GM18868 (cell line): ENCODE data around the gene TPTE2.
"Not testable (repeated sequence)": the region's sequence is repeated elsewhere in the genome, so short reads cannot be mapped to it uniquely, and the experiment has no call there.

Source experiments
- ATAC-seq: cut with Tn5 transposase; IDR thresholded peaks from one replicate; pipeline ENCODE4 v1.9.1; 2021; ENCODE audit warnings: mild to moderate bottlenecking, moderate library complexity; ENCODE audit not compliant: unreplicated experiment

Gene TPTE2

GRCh38 chr13:19572280-19572679 is 10.9 kb upstream of the TPTE2 start:
- no peak for ATAC-seq

DNA sequence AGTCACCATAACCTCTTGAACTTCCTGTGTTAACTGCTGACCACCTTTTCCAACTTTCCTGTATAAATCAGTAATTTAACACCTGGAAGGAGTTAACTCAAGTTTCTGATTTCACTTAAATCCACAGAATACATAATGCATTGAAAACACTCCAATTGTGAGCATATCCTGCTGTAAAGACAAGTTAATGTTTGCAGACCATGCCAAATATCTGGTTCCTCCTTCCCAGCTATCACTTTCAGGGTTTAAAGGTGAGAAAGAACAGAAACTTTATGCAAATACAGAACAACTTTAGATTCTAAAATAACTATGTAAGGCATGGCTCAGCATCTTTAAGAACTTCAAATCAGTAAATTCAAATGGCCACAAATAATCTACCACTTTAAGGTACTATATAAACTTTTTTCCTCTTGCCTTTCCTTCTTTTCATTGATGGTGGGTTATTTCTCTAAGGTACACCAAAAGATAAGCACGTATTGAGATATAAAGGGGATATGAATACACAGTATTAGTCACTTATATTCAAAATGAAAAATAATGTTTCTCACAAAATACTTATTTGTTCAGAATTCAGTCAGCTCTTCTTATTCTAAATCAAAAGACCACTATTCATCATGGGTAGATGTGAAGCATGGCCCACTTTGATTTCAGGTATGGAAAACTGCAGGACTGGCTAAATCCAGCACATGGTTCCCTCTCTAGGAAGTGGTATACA is 6.6 kb upstream of the TPTE2 start:
- peak; percentile 72 for ATAC-seq

- no peak for ATAC-seq
Observed at GRCh38 chr13:19561585-19561984, 253 bp upstream of the TPTE2 start.

DNA sequence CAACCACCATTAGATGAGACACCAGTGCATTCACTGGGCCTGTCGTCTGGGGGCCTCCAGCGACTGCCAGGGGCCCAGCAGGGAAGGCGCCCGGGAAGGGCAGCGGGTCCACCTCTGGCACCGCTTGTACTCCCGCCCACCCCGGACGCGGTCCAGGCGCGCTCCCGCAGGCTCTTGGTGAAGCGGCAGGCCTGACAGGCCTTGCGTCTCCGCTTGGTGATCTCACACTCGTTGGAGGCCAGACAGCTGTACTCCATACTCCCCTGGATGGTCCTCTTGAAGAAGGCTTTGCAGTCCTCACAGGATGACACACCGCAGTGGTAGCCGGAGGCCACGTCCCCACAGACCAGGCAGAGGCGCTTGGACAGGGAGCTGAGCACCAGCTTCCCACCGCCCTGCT is 660 bp downstream of the TPTE2 start:
- not testable (repeated sequence) for ATAC-seq

DNA sequence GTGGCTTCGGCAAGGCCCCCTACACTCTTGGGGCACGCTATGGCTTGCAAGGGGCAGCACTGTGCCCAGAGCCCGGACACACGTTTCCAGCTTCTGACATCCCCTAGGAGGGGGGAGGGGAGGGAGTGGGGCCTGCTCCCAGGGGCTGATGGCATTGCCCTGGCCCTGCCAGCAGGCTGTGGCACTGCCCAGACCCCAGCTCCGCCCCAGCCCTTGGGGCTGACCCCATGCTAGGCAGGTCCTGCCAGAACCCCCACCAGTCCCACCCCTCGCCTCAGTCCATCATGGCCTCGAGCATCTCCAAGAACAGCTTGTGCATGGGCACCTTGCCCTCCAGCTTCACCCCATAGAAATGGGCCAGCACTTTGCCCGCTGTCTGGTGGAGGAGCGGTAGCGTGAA is 1.6 kb downstream of the TPTE2 start:
- not testable (repeated sequence) for ATAC-seq

GRCh38 chr13:19557287-19557686 is 4.0 kb downstream of the TPTE2 start:
- not testable (repeated sequence) for ATAC-seq

GRCh38 chr13:19549245-19549644 is 12.1 kb downstream of the TPTE2 start:
- ATAC-seq, result not testable (repeated sequence)

- ATAC-seq, result peak; percentile 75
Observed at GRCh38 chr13:19525634-19526033, 35.7 kb downstream of the TPTE2 start.

GRCh38 chr13:19519049-19519448 is 42.3 kb downstream of the TPTE2 start:
- peak; percentile 89 for ATAC-seq

GRCh38 chr13:19507623-19508022 is 53.7 kb downstream of the TPTE2 start:
- not testable (repeated sequence) for ATAC-seq

DNA sequence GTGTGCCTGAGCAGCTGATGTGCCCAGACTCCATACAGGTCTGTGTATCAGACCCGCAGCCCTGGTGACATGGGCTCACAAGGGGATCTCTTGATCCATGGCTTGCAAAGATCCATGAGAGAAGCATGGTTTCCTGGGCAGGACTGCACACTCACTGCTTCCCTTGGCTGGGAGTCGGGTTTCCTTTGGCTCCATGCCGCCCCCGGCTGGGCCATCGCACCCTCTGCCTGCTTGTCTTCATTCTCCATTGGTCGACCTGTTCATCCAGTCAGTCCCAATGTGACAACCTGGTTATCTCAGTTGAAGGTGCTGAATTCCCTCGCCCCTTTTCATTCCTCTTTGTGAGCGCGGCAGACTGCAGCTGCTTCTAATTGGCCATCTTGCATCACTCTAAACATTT is 101.2 kb downstream of the TPTE2 start:
- ATAC-seq, result not testable (repeated sequence)

DNA sequence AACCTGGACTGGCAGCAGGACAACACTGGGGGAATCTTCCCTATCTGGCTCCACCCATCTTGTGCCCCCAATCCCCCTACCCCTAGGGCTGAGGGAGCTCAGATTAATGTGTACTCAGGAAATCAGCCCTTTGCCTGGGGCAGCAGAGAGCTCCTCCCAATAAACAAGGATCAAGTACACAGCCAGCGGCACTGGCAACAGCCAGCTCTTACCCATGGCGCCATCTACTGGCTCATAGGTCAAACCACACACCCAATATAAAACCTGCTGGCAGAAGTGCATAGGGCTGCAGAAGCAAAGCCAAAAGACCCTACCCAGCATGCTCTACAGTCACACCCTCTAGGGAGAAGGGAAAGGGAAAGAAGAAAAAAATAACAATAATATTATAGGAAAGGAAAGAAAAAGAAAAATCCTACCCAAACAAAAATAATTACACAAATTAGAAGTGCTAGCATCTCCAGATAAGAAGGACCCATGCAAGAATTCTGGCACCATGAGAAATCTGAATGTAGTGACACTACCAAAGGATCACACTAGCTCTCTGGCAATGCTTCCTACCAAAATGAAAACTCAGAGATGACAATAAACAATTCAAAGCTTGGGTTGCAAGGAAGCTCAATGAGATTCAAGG is 122.2 kb downstream of the TPTE2 start:
- ATAC-seq, result not testable (repeated sequence)

- ATAC-seq, result not testable (repeated sequence)
Observed at GRCh38 chr13:19437780-19438179, 123.6 kb downstream of the TPTE2 start.

DNA sequence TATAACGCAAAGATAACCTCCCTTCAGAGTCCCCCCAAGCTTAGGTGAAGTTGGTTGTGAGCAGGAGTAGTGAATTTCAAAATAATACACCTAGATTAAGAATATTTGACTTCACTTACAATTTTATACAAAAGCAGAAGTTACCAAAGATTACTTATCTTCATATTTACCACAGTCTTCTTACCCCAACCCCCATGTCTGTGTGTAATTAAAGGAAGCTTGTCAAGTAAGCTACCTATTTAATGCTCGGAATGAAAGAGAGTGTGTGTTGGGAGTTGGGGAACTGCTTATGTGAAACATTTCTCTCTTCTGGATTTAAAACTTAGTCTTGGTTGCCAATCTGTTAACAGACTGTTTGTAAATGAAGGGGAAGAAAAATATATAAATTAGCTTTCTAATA is 139.1 kb downstream of the TPTE2 start:
- not testable (repeated sequence) for ATAC-seq

DNA sequence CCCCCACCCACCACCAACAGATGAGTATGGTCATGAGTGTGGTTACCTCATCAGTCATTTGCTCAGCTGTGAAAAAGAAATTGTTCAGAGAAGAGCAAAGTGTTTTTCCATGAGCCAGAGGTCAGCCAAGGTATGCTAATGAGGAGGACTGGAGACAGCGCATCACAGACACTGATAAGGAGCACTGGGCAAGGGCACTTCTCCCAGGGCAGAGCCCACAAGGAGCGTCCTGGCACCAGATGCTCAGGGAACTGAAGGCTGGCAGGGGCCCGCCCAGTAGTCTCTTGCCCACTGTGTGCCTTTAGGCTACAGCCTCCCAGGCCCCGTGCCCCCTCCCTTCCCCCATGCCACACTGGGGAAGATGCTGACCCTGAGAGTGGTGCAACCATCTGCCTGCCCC is 148.8 kb downstream of the TPTE2 start:
- not testable (repeated sequence) for ATAC-seq

DNA sequence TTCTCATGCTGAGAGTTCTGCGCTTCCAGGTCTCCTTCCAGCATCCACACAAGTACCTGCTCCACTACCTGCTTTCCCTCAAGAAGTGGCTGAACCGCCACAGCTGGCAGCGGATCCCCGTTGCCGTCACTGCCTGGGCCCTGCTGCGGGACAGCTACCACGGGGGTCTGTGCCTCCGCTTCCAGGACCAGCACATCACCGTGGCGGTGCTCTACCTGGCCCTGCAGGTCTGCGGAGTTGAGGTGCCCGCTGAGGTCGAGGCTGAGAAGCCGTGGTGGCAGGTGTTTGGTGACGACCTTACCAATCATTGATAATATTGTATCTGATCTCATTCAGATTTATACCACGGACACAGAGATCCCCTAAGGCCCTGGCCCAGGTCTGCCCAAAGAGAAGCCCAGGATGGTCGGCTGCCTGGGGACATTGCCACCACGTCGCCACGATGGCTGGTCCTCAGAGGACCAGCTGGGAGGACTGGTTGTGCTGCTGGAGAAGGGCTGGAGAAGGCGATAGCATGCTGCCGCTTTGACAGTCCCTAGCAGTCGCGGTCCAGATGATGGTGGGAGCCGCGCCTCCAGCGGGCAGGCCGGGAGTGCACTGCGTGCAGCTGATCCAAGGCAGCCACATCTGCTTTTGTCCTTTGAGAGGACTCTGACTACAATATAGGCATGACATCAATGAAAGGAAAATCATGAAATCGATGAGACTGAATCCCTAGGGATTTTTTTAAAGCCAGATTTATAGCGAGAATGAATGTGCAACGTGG is 178.4 kb downstream of the TPTE2 start:
- not testable (repeated sequence) for ATAC-seq

GRCh38 chr13:19382111-19382510 is 179.2 kb downstream of the TPTE2 start:
- ATAC-seq, result no peak
